DND-41 (cell line): ENCODE measurements around the gene ATXN1.

Source experiments
- ATAC-seq: fragments of 200-7000 bp; cut with Tn5 transposase; 3 replicates; pipeline ENCODE4 v1.9.1; 2021; ENCODE audit warnings: low read depth; ENCODE audit not compliant: insufficient read depth
- DNase-seq: peaks from one replicate; pipeline ENCODE4 v3.0.0-alpha.2; 2020
- H2AFZ ChIP-seq: 2 replicates; pipeline ENCODE4 v1.6.0; 2012; ENCODE audit warnings: low read depth, low read length
- H3K27ac ChIP-seq: 2 replicates; pipeline ENCODE4 v1.5.1; 2012; ENCODE audit warnings: low read length, inconsistent platforms
- H3K27me3 ChIP-seq: fragments of 200-600 bp; sonication (generic); 2 replicates; pipeline ENCODE4 v1.6.0; 2012; ENCODE audit warnings: low read length, mild to moderate bottlenecking, inconsistent platforms; ENCODE audit not compliant: insufficient read depth, poor library complexity
- H3K36me3 ChIP-seq: 2 replicates; pipeline ENCODE4 v1.5.1; 2012; ENCODE audit warnings: low read length, inconsistent platforms; ENCODE audit not compliant: insufficient read depth
- H3K4me1 ChIP-seq: 2 replicates; pipeline ENCODE4 v1.5.1; 2012; ENCODE audit warnings: mild to moderate bottlenecking, low read length; ENCODE audit not compliant: insufficient read depth
- H3K4me2 ChIP-seq: 2 replicates; pipeline ENCODE4 v1.6.0; 2012; ENCODE audit warnings: mild to moderate bottlenecking, moderate library complexity, low read length, inconsistent platforms; ENCODE audit not compliant: insufficient read depth
- H3K4me3 ChIP-seq, 2 experiments: fragments of 200-600 bp in 1 of 2; shearing (Covaris generic) in 1 of 2; 2 replicates each; pipeline ENCODE4 v1.5.1; 2012 to 2016; ENCODE audit warnings: inconsistent platforms in 2 of 2, low read length in 2 of 2, mild to moderate bottlenecking in 2 of 2, low read depth in 1 of 2, moderate library complexity in 1 of 2
- H3K79me2 ChIP-seq: 2 replicates; pipeline ENCODE4 v1.6.0; 2012; ENCODE audit warnings: low read length, inconsistent platforms; ENCODE audit not compliant: insufficient read depth
- H3K9ac ChIP-seq: 2 replicates; pipeline ENCODE4 v1.6.0; 2012; ENCODE audit warnings: low read depth, mild to moderate bottlenecking, inconsistent platforms, low read length, moderate library complexity
- H3K9me3 ChIP-seq: 2 replicates; pipeline ENCODE4 v1.5.1; 2012; ENCODE audit warnings: low read length, moderate library complexity, mild to moderate bottlenecking, inconsistent platforms; ENCODE audit not compliant: insufficient read depth, severe bottlenecking
- H4K20me1 ChIP-seq: 2 replicates; pipeline ENCODE4 v1.6.0; 2012; ENCODE audit warnings: low read length; ENCODE audit not compliant: insufficient read depth
- EZH2 ChIP-seq: IDR thresholded peaks from 3 replicates; pipeline ENCODE4 v1.6.1; 2012; ENCODE audit warnings: borderline replicate concordance, low read depth, mild to moderate bottlenecking, moderate library complexity, low read length, inconsistent platforms; ENCODE audit not compliant: severe bottlenecking
- TF ChIP-seq, protein P1 (sequence below): IDR thresholded peaks from 2 replicates; pipeline ENCODE4 v1.5.1; 2012; ENCODE audit warnings: borderline replicate concordance, low read length, moderate library complexity, mild to moderate bottlenecking; ENCODE audit not compliant: poor library complexity, severe bottlenecking; ENCODE audit errors: extremely low read depth

ATXN1 gene

DNA sequence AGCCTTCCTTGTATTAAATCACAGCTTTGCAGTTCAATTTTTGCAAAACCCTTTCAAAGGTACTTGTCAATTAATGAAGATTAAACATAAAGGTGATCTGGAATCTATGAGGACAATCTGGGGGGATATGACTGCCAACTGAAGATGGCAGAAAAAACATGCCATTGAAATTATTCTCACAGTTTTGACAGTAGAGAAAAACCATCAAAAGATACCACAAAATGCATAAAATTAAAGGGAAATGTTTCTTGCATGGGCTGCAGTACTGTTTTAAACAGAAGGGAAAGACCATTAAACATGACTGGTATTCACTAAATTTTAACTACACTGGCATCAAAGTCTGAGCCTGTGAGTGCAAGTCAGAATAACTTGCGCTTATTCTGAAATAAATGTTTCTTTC lies 194.2 kb downstream of the ATXN1 start:
- Histone ChIP-seq H3K4me2 (no peak overlapping the region), H4K20me1 (no peaks in the 10 kb centered on the region), H3K4me3 (no peak overlapping the region), H3K79me2 (no peaks in the 10 kb centered on the region), H3K4me1 (no peaks in the 10 kb centered on the region), H3K36me3 (no peaks in the 10 kb centered on the region), H3K9me3 (no peaks in the 10 kb centered on the region), H3K27ac (no peak overlapping the region), H3K27me3 (no peaks in the 10 kb centered on the region), H3K9ac (no peak overlapping the region), H2AFZ (no peak overlapping the region)
- no peak for ATAC-seq
- no peak for TF ChIP-seq EZH2
- TF ChIP-seq, protein P1, sequence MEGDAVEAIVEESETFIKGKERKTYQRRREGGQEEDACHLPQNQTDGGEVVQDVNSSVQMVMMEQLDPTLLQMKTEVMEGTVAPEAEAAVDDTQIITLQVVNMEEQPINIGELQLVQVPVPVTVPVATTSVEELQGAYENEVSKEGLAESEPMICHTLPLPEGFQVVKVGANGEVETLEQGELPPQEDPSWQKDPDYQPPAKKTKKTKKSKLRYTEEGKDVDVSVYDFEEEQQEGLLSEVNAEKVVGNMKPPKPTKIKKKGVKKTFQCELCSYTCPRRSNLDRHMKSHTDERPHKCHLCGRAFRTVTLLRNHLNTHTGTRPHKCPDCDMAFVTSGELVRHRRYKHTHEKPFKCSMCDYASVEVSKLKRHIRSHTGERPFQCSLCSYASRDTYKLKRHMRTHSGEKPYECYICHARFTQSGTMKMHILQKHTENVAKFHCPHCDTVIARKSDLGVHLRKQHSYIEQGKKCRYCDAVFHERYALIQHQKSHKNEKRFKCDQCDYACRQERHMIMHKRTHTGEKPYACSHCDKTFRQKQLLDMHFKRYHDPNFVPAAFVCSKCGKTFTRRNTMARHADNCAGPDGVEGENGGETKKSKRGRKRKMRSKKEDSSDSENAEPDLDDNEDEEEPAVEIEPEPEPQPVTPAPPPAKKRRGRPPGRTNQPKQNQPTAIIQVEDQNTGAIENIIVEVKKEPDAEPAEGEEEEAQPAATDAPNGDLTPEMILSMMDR, result no peak
- no peak for DNase-seq

- Histone ChIP-seq H4K20me1 (no peaks in the 10 kb centered on the region), H3K9ac (no peak overlapping the region), H3K79me2 (no peaks in the 10 kb centered on the region), H3K9me3 (no peaks in the 10 kb centered on the region), H2AFZ (no peak overlapping the region), H3K36me3 (no peaks in the 10 kb centered on the region), H3K27ac (no peak overlapping the region), H3K4me3 (no peak overlapping the region), H3K4me2 (no peak overlapping the region), H3K4me1 (no peaks in the 10 kb centered on the region), H3K27me3 (no peaks in the 10 kb centered on the region)
- TF ChIP-seq, protein P1, result no peak
- no peak for TF ChIP-seq EZH2
- DNase-seq (no peak), ATAC-seq (no peak)
Observed at GRCh38 chr6:16564436-16564835, 196.8 kb downstream of the ATXN1 start.

DNA sequence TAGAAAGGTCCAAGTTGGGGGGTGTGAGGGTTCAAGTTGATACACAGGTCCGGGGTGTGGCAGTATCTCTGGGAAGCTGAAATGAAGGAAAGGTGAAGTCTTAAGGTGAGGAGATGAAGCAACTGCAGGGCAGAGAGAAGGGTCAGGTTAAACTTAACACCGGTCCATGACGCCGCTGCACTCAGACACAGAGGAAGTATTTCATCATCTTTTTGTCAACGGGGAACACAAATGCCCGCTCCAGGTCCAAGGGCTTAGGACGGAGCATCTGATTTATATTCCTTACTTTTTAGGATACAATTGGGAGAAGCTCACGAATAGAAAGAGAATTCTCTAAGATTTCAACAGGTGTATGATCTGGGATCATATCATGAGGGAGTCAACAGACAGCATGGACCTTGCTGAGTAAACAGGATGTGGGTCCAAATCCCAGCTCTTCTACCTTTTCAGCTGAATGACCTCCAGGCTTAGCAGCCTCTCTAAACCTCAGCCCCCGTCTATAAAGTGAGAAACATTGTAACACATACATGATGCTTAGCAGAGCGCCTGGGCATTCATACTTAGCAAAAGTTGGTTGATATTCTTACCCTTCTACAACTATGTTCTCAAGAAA lies 197.5 kb downstream of the ATXN1 start:
- DNase-seq (no peak), ATAC-seq (no peak)
- Histone ChIP-seq H3K9me3 (no peaks in the 10 kb centered on the region), H3K9ac (no peak overlapping the region), H4K20me1 (no peaks in the 10 kb centered on the region), H2AFZ (no peak overlapping the region), H3K4me1 (no peaks in the 10 kb centered on the region), H3K27ac (no peak overlapping the region), H3K27me3 (no peaks in the 10 kb centered on the region), H3K4me2 (no peak overlapping the region), H3K4me3 (no peak overlapping the region), H3K79me2 (no peaks in the 10 kb centered on the region), H3K36me3 (no peaks in the 10 kb centered on the region)
- TF ChIP-seq EZH2, result no peak
- TF ChIP-seq, protein P1, result no peak

DNA sequence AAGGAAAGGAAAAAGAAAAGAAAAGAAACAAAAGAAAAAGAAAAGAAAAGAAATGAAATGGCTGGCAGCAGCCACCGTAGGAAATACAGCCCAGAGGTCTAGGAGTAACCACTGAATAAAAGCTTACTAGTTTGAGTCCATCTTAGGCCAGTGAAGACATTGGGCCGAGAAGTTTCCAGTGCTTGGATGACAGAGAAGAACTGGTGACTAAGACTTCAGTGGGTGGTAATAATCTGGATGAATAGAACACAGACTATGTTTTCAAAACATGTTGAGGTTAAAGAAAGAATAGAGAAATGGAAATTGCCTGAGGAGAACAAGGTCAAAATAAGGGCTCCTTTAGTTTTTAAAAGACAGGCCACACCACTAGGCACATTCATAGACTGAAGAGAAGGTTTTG lies 198.8 kb downstream of the ATXN1 start:
- TF ChIP-seq EZH2, result no peak
- TF ChIP-seq, protein P1, result no peak
- Histone ChIP-seq H3K4me3 (no peak overlapping the region), H3K4me2 (no peak overlapping the region), H2AFZ (no peak overlapping the region), H3K27me3 (no peaks in the 10 kb centered on the region), H3K4me1 (no peaks in the 10 kb centered on the region), H3K9ac (no peak overlapping the region), H3K27ac (no peak overlapping the region), H4K20me1 (no peaks in the 10 kb centered on the region), H3K36me3 (no peaks in the 10 kb centered on the region), H3K79me2 (no peaks in the 10 kb centered on the region), H3K9me3 (no peaks in the 10 kb centered on the region)
- ATAC-seq (no peak), DNase-seq (no peak)
